H1 (cell line): ENCODE measurements around the gene GEMIN2.

Experiments used
- ASH2L ChIP-seq: fragments of 200-600, 300-600 bp; sonication (generic); IDR thresholded peaks from one replicate; pipeline ENCODE4 v1.7.1; 2017; ENCODE audit warnings: low read length
- CEBPB ChIP-seq: IDR thresholded peaks from 2 replicates; pipeline ENCODE4 v1.6.1; 2012; ENCODE audit warnings: low read depth, low read length
- CREB1 ChIP-seq: IDR thresholded peaks from 2 replicates; pipeline ENCODE4 v1.6.1; 2012; ENCODE audit warnings: inconsistent platforms
- JUN ChIP-seq: IDR thresholded peaks from 2 replicates; pipeline ENCODE4 v1.6.1; 2011; ENCODE audit warnings: low read depth, mild to moderate bottlenecking, improper control_type of control experiment, low read length
- MAFK ChIP-seq: IDR thresholded peaks from 2 replicates; pipeline ENCODE4 v1.6.1; 2012; ENCODE audit warnings: low read depth, mild to moderate bottlenecking, improper control_type of control experiment, low read length
- POLR2A ChIP-seq, 2 experiments: IDR thresholded peaks; 1 replicate in 1 of 2; 2 replicates in 1 of 2; pipeline ENCODE4 v1.6.1; 2011; ENCODE audit warnings: low read depth in 2 of 2, low read length in 2 of 2, mild to moderate bottlenecking in 2 of 2; ENCODE audit errors: control extremely low read depth in 1 of 2
- POU5F1 ChIP-seq: IDR thresholded peaks from 2 replicates; pipeline ENCODE4 v1.6.1; 2011; ENCODE audit warnings: low read depth, mild to moderate bottlenecking, low read length, moderate library complexity
- RAD21 ChIP-seq, 2 experiments: IDR thresholded peaks in 1 of 2; conservative IDR thresholded peaks in 1 of 2; 2 replicates each; pipeline ENCODE4 v1.6.1; 2011; ENCODE audit warnings: low read depth in 2 of 2, low read length in 2 of 2, improper control_type of control experiment in 1 of 2, inconsistent platforms in 1 of 2, mild to moderate bottlenecking in 1 of 2, moderate library complexity in 1 of 2
- RFX5 ChIP-seq: IDR thresholded peaks from 2 replicates; pipeline ENCODE4 v1.6.1; 2011; ENCODE audit warnings: low read depth, low read length, improper control_type of control experiment, borderline replicate concordance
- SUZ12 ChIP-seq: fragments of 200-600 bp; sonication (generic); IDR thresholded peaks from 2 replicates; pipeline ENCODE4 v1.6.1; 2012; ENCODE audit warnings: mild to moderate bottlenecking, inconsistent platforms, low read length, moderate library complexity, mixed read lengths
- TAF7 ChIP-seq: optimal IDR thresholded peaks from 2 replicates; pipeline ENCODE3; 2011; ENCODE audit warnings: low read depth, mild to moderate bottlenecking, inconsistent platforms, low read length, moderate library complexity, borderline replicate concordance
- TF ChIP-seq, protein P1 (sequence below), 3 experiments: IDR thresholded peaks; 1 replicate in 2 of 3; 2 replicates in 1 of 3; pipeline versions ENCODE4 v1.5.1 to v1.6.1; 2011; ENCODE audit warnings: low read length in 3 of 3, mild to moderate bottlenecking in 3 of 3, inconsistent platforms in 2 of 3, low read depth in 1 of 3, moderate library complexity in 1 of 3; ENCODE audit not compliant: insufficient read depth in 1 of 3; ENCODE audit errors: control extremely low read depth in 1 of 3
- TF ChIP-seq, protein P2 (sequence below): IDR thresholded peaks from 2 replicates; pipeline ENCODE4 v1.6.1; 2012; ENCODE audit warnings: inconsistent platforms

DNA sequence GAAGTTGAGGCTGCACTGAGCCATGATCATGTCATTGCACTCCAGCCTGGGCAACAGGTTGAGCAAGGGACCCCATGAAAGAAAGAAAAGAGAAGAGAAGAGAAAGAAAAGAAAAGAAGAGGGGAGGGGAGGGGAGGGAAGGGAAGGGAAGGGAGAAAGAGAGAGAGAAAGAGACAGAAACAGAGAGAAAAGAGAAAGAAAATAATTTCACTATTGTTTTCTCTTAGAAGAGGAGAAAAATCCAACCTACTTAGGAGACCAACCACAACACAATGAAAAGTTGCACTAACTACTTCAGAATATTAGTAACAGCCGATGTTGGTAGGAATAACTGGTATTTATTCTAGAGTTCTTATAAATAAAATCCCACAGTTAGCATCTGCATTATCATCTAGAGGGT lies 46.4 kb downstream of the GEMIN2 start:
- TF ChIP-seq, protein P1, sequence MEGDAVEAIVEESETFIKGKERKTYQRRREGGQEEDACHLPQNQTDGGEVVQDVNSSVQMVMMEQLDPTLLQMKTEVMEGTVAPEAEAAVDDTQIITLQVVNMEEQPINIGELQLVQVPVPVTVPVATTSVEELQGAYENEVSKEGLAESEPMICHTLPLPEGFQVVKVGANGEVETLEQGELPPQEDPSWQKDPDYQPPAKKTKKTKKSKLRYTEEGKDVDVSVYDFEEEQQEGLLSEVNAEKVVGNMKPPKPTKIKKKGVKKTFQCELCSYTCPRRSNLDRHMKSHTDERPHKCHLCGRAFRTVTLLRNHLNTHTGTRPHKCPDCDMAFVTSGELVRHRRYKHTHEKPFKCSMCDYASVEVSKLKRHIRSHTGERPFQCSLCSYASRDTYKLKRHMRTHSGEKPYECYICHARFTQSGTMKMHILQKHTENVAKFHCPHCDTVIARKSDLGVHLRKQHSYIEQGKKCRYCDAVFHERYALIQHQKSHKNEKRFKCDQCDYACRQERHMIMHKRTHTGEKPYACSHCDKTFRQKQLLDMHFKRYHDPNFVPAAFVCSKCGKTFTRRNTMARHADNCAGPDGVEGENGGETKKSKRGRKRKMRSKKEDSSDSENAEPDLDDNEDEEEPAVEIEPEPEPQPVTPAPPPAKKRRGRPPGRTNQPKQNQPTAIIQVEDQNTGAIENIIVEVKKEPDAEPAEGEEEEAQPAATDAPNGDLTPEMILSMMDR (IDR thresholded peaks at IDR 0.05; ENCODE audit: control extremely low read depth in 1 of 3, insufficient read depth in 1 of 3, low read depth in 1 of 3, low read length in 3 of 3), result no peak
- TF ChIP-seq CEBPB (no peak), POLR2A (IDR thresholded peaks at IDR 0.05; ENCODE audit: control extremely low read depth in 1 of 2, low read depth in 2 of 2, low read length in 2 of 2) (no peak), RAD21 (IDR thresholded peaks at IDR 0.05 in 1 of 2, conservative IDR thresholded peaks at IDR 0.05 in 1 of 2; ENCODE audit: low read depth in 2 of 2, low read length in 2 of 2) (no peak), RFX5 (no peak), TAF7 (no peak), SUZ12 (no peak), JUN (no peak), ASH2L (no peak), CREB1 (no peak), MAFK (no peak), POU5F1 (no peak)
- TF ChIP-seq, protein P2, sequence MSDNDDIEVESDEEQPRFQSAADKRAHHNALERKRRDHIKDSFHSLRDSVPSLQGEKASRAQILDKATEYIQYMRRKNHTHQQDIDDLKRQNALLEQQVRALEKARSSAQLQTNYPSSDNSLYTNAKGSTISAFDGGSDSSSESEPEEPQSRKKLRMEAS, result no peak
